ENCODE measurements around the gene ATP7B. TPM values are rescaled to one million over a fixed set of nuclear protein-coding genes. Genes with fewer than 3 reads are reported as not detected.
A peak's percentile ranks its signal among the peaks of the same experiment; 100 is the strongest.

The ATP7B gene
- polyA plus RNA-seq, 1 donor: 47.4 TPM

DNA sequence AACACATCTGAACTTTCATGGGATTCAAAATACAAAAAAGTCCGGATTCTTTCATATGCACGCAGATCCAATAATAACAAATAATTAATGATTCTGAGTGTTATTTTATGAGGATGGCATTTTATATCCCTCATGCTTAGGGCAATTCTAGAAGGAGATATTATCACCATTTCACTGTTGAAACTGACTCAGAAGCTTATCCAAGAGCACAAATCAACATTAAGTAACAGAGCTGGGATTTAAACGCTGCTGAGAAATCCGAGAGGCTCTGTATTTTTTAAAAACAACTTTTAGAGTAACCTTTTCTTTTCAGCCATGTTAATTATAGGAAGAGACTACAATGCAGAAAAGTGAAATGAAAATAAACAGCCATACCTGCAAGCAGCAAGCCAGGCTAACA lies 30.3 kb downstream of the ATP7B start:
- WGBS (ENCODE audit: insufficient coverage, low lambda C conversion rate): no CpG with 5 or more reads among the region's 4 CpGs

GRCh38 chr13:51978796-51979556 lies 32.3 kb downstream of the ATP7B start:
- no CpG with 5 or more reads among the region's 5 CpGs for WGBS (ENCODE audit: insufficient coverage, low lambda C conversion rate)
- peak overlapping the region; percentile 82 for H3K27ac ChIP-seq (ENCODE audit: low read length)
- no peak overlapping the region for H3K4me3 ChIP-seq (ENCODE audit: low read length)

More for the DNA sequence above, 30.3 kb downstream of the ATP7B start:
- no peak for DNase-seq
- Histone ChIP-seq H3K36me3 (ENCODE audit: control insufficient read depth, insufficient read depth, low read length) (no peaks in the 10 kb centered on the region), H3K27me3 (ENCODE audit: control insufficient read depth, insufficient read depth, low read length) (no peaks in the 10 kb centered on the region), H3K4me1 (ENCODE audit: control insufficient read depth, insufficient read depth, low read length) (peaks cover 10% of the 10 kb centered on the region), H3K27ac (ENCODE audit: low read length) (no peak overlapping the region), H3K4me3 (ENCODE audit: low read length) (no peak overlapping the region), H3K9me3 (ENCODE audit: control insufficient read depth, low read depth, low read length) (no peaks in the 10 kb centered on the region)

DNA sequence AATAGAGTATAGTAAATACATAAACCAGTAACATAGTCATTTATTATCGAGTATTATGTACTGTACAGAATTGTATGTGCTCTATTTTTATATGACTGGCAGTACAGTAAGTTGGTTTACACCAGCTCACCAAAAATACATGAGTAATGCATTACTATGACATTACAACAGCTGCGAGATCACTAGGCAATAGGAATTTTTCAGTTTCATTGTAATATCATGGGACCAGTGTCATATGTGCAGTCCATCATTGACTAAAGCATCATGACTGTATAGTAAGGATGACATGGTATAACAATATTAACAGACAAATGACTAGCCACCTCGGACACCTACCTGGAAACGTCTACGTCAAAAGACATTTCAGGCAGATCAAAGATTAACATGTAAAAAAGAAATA lies 33.6 kb downstream of the ATP7B start:
- Histone ChIP-seq H3K9me3 (ENCODE audit: control insufficient read depth, low read depth, low read length) (no peaks in the 10 kb centered on the region), H3K36me3 (ENCODE audit: control insufficient read depth, insufficient read depth, low read length) (peaks cover 7% of the 10 kb centered on the region), H3K27ac (ENCODE audit: low read length) (peak overlapping the region; percentile 82), H3K4me1 (ENCODE audit: control insufficient read depth, insufficient read depth, low read length) (peaks cover 12% of the 10 kb centered on the region), H3K4me3 (ENCODE audit: low read length) (no peak overlapping the region), H3K27me3 (ENCODE audit: control insufficient read depth, insufficient read depth, low read length) (no peaks in the 10 kb centered on the region)
- WGBS (ENCODE audit: insufficient coverage, low lambda C conversion rate): 100% methylated on average over 3 of the region's 5 CpGs
- DNase-seq: no peak

More at GRCh38 chr13:51978796-51979556, 32.3 kb downstream of the ATP7B start:
- H3K9me3 ChIP-seq (ENCODE audit: control insufficient read depth, low read depth, low read length): no peaks in the 10 kb centered on the region
- H3K4me1 ChIP-seq (ENCODE audit: control insufficient read depth, insufficient read depth, low read length): peaks cover 12% of the 10 kb centered on the region
- peak; percentile 94 to 97 for DNase-seq
- H3K36me3 ChIP-seq (ENCODE audit: control insufficient read depth, insufficient read depth, low read length): peaks cover 1% of the 10 kb centered on the region
- no peaks in the 10 kb centered on the region for H3K27me3 ChIP-seq (ENCODE audit: control insufficient read depth, insufficient read depth, low read length)

DNA sequence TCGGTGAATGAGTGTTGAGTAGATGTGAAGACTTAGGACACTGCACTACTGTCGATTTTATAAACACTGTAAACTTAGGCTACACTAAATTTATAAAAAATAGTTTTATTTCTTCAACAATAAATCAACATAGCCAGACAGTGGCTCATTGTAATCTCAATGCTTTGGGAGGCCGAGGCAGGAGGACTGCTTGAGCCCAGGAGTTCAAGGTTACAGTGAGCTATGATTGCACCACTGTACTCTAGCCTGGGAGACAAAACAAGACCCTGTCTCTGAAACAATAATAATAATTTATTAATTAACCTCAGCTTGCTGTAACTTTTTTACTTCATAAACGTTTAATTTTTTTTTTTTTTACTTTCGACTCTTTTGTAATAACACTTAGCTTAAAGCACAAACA lies 34.4 kb downstream of the ATP7B start:
- DNase-seq: no peak
- peaks cover 16% of the 10 kb centered on the region for H3K4me1 ChIP-seq (ENCODE audit: control insufficient read depth, insufficient read depth, low read length)
- 88% methylated on average over 4 of the region's 5 CpGs for WGBS (ENCODE audit: insufficient coverage, low lambda C conversion rate)
- H3K4me3 ChIP-seq (ENCODE audit: low read length): no peak overlapping the region
- H3K27ac ChIP-seq (ENCODE audit: low read length): no peak overlapping the region
- H3K9me3 ChIP-seq (ENCODE audit: control insufficient read depth, low read depth, low read length): no peaks in the 10 kb centered on the region
- H3K27me3 ChIP-seq (ENCODE audit: control insufficient read depth, insufficient read depth, low read length): no peaks in the 10 kb centered on the region
- peaks cover 9% of the 10 kb centered on the region for H3K36me3 ChIP-seq (ENCODE audit: control insufficient read depth, insufficient read depth, low read length)

DNA sequence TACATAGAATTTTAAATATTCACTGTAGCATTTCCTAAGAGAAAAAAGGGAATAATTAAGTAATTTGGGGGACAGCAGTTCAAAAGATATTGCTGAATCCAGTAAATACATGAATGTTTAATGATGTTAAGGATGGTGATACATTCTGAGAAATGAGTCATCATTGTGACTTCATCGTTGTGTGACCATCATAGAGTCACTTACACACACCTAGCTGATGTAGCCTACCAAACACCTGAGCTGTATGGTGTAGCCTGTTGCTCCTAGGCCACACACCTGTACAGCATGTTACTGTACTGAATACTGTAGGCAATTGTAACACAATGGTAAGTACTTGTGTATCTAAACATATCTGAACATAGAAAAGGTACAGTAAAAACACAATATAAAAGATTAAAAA lies 34.8 kb downstream of the ATP7B start:
- no CpG with 5 or more reads among the region's 1 CpG for WGBS (ENCODE audit: insufficient coverage, low lambda C conversion rate)
- Histone ChIP-seq H3K9me3 (ENCODE audit: control insufficient read depth, low read depth, low read length) (no peaks in the 10 kb centered on the region), H3K27me3 (ENCODE audit: control insufficient read depth, insufficient read depth, low read length) (no peaks in the 10 kb centered on the region), H3K36me3 (ENCODE audit: control insufficient read depth, insufficient read depth, low read length) (peaks cover 9% of the 10 kb centered on the region), H3K4me3 (ENCODE audit: low read length) (no peak overlapping the region), H3K4me1 (ENCODE audit: control insufficient read depth, insufficient read depth, low read length) (peaks cover 19% of the 10 kb centered on the region), H3K27ac (ENCODE audit: low read length) (no peak overlapping the region)
- DNase-seq: no peak

DNA sequence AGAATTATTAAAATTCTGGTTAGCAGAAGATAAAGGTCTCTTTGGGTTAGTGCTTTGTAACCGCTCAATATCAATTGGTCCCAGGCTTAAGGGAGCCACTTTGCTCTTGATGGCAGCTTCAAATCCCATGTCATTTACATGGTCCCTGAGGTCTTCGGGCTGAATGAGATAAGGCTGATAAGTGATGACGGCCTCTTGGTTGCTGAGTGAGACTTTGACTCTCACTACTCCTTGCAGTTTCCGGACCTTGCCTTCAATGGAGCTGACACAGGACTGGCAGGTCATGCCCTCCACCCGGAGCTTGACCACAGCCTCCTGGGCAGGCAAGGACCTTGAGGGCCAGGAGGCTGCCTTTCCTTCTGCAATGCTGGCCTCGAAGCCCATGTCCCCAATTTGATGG lies 36.8 kb downstream of the ATP7B start:
- Histone ChIP-seq H3K9me3 (ENCODE audit: control insufficient read depth, low read depth, low read length) (no peaks in the 10 kb centered on the region), H3K27ac (ENCODE audit: low read length) (no peak overlapping the region), H3K27me3 (ENCODE audit: control insufficient read depth, insufficient read depth, low read length) (no peaks in the 10 kb centered on the region), H3K4me3 (ENCODE audit: low read length) (no peak overlapping the region), H3K36me3 (ENCODE audit: control insufficient read depth, insufficient read depth, low read length) (peaks cover 9% of the 10 kb centered on the region), H3K4me1 (ENCODE audit: control insufficient read depth, insufficient read depth, low read length) (peaks cover 27% of the 10 kb centered on the region)
- peak in 1 of 2 donors; percentile 65 for DNase-seq
- no CpG with 5 or more reads among the region's 6 CpGs for WGBS (ENCODE audit: insufficient coverage, low lambda C conversion rate)

DNA sequence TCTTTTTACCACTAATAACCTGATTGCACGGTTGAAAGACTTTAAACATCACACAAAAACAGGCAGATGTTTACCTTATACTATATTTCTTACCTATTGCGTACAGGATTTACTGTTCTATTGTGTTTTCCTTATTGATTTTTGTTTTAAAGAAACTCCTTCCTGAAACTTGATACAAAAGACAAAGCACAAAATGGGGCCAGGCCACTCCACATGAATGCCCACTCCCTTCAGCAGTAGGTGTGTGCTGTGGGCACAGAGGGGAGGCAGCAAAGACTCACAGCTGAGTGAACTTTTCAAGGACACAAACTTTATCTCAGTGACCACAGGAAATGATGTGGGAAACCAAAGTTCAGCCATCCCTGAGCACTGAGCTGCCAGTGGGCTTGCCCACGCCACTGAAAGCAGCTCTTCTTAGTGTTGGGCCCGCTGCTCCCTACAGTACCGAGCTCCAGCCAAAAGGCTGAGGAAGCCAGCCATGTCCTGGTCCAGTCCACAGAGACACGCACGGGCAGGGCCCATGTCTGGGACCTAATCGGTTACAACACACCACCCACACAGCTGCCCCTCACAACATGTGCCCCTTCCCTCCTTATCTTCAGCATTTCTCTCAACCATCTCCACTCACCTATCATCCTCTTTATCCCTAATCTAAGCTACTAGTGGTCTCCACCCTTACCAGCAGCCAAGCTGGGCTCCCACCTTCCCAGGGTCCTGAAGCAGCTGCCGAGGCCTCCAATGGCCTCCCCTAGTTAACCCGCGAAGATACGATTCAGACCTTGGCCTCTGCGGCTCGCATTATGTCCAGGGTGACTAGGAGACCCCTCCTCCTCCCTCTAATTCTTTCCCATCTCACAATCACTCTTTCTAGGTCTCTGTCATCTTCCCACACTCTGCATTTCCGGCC lies 39.5 kb downstream of the ATP7B start:
- no peak overlapping the region for H3K27ac ChIP-seq (ENCODE audit: low read length)
- peaks cover 17% of the 10 kb centered on the region for H3K36me3 ChIP-seq (ENCODE audit: control insufficient read depth, insufficient read depth, low read length)

DNA sequence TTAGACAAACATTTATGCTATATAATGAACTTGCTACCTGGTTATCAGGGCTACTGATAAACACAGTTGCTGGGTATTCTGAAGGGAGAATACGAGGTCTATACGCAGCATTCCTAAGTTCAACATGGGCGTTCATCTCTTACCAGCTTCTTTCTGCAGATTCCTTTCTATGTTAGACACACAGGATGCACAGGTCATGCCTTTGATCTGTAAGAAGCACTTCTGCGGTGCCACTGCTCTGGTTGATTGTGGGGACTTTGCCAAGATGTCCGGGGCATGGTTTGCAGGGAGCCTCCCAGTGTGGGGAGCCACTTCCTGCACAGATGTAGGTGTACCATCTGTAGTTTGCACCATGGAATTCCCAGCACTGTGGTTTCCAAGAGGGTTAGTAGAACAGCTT lies 40.9 kb downstream of the ATP7B start:
- Histone ChIP-seq H3K27ac (ENCODE audit: low read length) (peak overlapping the region; percentile 21), H3K4me1 (ENCODE audit: control insufficient read depth, insufficient read depth, low read length) (peaks cover 24% of the 10 kb centered on the region), H3K27me3 (ENCODE audit: control insufficient read depth, insufficient read depth, low read length) (no peaks in the 10 kb centered on the region), H3K36me3 (ENCODE audit: control insufficient read depth, insufficient read depth, low read length) (peaks cover 26% of the 10 kb centered on the region), H3K4me3 (ENCODE audit: low read length) (no peak overlapping the region), H3K9me3 (ENCODE audit: control insufficient read depth, low read depth, low read length) (no peaks in the 10 kb centered on the region)
- DNase-seq: peak; percentile 26 to 73
- no CpG with 5 or more reads among the region's 5 CpGs for WGBS (ENCODE audit: insufficient coverage, low lambda C conversion rate)

More for the DNA sequence above, 39.5 kb downstream of the ATP7B start:
- WGBS (ENCODE audit: insufficient coverage, low lambda C conversion rate): 100% methylated on average over 3 of the region's 15 CpGs
- peaks cover 24% of the 10 kb centered on the region for H3K4me1 ChIP-seq (ENCODE audit: control insufficient read depth, insufficient read depth, low read length)
- DNase-seq: peak in 1 of 2 donors; percentile 43
- no peaks in the 10 kb centered on the region for H3K9me3 ChIP-seq (ENCODE audit: control insufficient read depth, low read depth, low read length)
- H3K27me3 ChIP-seq (ENCODE audit: control insufficient read depth, insufficient read depth, low read length): no peaks in the 10 kb centered on the region
- no peak overlapping the region for H3K4me3 ChIP-seq (ENCODE audit: low read length)

- Histone ChIP-seq H3K9me3 (ENCODE audit: control insufficient read depth, low read depth, low read length) (no peaks in the 10 kb centered on the region), H3K27ac (ENCODE audit: low read length) (no peak overlapping the region)
Measured at GRCh38 chr13:51967482-51968446, 43.5 kb downstream of the ATP7B start.

More at GRCh38 chr13:51967482-51968446, 43.5 kb downstream of the ATP7B start:
- H3K27me3 ChIP-seq (ENCODE audit: control insufficient read depth, insufficient read depth, low read length): no peaks in the 10 kb centered on the region
- no peak for DNase-seq
- H3K4me3 ChIP-seq (ENCODE audit: low read length): no peak overlapping the region
- H3K4me1 ChIP-seq (ENCODE audit: control insufficient read depth, insufficient read depth, low read length): peaks cover 22% of the 10 kb centered on the region
- H3K36me3 ChIP-seq (ENCODE audit: control insufficient read depth, insufficient read depth, low read length): peaks cover 30% of the 10 kb centered on the region
- WGBS (ENCODE audit: insufficient coverage, low lambda C conversion rate): 100% methylated on average over 1 of the region's 8 CpGs

Measured in large intestine (tissue), 3 donors.